ENCODE results near the gene SHISA9. TPM values are rescaled to one million over a fixed set of nuclear protein-coding genes. Genes with fewer than 3 reads are reported as not detected.

The SHISA9 gene
- total and polyA plus RNA-seq, 2 donors (not counting 1 experiment from before 2014, with no cell fraction given) = 0.03 to 0.07 TPM

DNA sequence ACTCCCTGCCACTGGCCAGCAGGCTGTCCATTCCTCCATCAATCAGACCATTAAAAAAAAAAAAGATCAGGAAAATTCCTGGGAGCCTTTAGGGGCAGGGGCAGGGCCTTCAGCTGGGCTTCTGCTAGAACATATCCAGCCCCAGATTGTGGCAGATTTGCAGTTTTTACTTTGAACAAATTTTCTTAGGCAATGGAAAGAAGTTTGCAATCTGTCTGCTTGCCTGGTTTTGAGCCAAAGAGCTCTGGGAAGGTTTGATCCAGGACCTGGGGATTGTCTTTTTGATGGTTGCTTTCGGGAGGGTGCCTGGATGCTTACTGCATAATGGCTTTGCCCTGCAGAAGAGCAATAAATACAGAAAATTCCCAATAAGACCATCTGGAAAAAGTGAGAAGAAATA, 145.9 kb downstream of the SHISA9 start:
- H3K79me2 ChIP-seq (ENCODE audit: control insufficient read depth, insufficient read depth, low read length) = no peaks in the 10 kb centered on the region
- Mint-ChIP-seq H3K27me3 (peaks cover 4% of the 10 kb centered on the region), H3K4me1 (no peaks in the 10 kb centered on the region), H3K4me3 (no peak overlapping the region), H3K9me3 (ENCODE audit: insufficient read depth) (peaks cover 11% of the 10 kb centered on the region), H3K27ac (no peak overlapping the region)
- peaks cover 0 to 7% (median 0%) of the 10 kb centered on the region in 3 donors for H3K9me3 ChIP-seq (ENCODE audit: control extremely low read depth in 1 of 3, control insufficient read depth in 2 of 3, insufficient read depth in 1 of 3, low read length in 2 of 3)
- ChIA-PET CTCF (no interaction called here), POLR2A (no interaction called here)
- no peak overlapping the region for H3K27ac ChIP-seq (ENCODE audit: low read length in 2 of 2)
- no peak overlapping the region for H3K9ac ChIP-seq (ENCODE audit: low read length)
- H3K36me3 ChIP-seq (replicated peaks in 1 of 2; ENCODE audit: control extremely low read depth in 1 of 2, control insufficient read depth in 1 of 2, extremely low read depth in 1 of 2, insufficient read depth in 2 of 2, low read length in 1 of 2) = no peaks in the 10 kb centered on the region
- no peaks in the 10 kb centered on the region for H3K4me1 ChIP-seq (ENCODE audit: control insufficient read depth in 2 of 2, insufficient read depth in 2 of 2, low read length in 2 of 2)
- intact Hi-C loops (cut with micrococcal nuclease) = no loop called here
- no peak overlapping the region for H3K4me3 ChIP-seq (ENCODE audit: control extremely low read depth in 1 of 5, extremely low read depth in 1 of 5, insufficient read depth in 1 of 5, low read depth in 2 of 5, low read length in 4 of 5)
- WGBS (ENCODE audit: insufficient coverage) = no CpG with 5 or more reads among the region's 1 CpG
- H3K27me3 ChIP-seq (replicated peaks in 1 of 4; ENCODE audit: control extremely low read depth in 1 of 4, control insufficient read depth in 3 of 4, insufficient read depth in 4 of 4, low read length in 3 of 4) = no peaks in the 10 kb centered on the region
- no peak for TF ChIP-seq CTCF (IDR thresholded peaks at IDR 0.05)
- TF ChIP-seq EZH2 (IDR thresholded peaks at IDR 0.05; ENCODE audit: borderline replicate concordance, insufficient read depth, low read depth, low read length, poor library complexity, severe bottlenecking) = no peak
- DNase-seq (no peak), ATAC-seq (ENCODE audit: low read depth) (no peak)
- no peak overlapping the region for H2AFZ ChIP-seq (ENCODE audit: insufficient read depth, low read depth, low read length, poor library complexity, severe bottlenecking)
- no peak overlapping the region for H3K4me2 ChIP-seq (replicated peaks; ENCODE audit: low read depth, low read length, poor library complexity, severe bottlenecking)
- no peaks in the 10 kb centered on the region for H4K20me1 ChIP-seq (ENCODE audit: control insufficient read depth, insufficient read depth, low read length, poor library complexity, severe bottlenecking)

GRCh38 chr16:13049688-13050087, 148.3 kb downstream of the SHISA9 start:
- Mint-ChIP-seq H3K27me3 (no peaks in the 10 kb centered on the region), H3K9me3 (ENCODE audit: insufficient read depth) (peaks cover 8% of the 10 kb centered on the region), H3K4me1 (no peaks in the 10 kb centered on the region), H3K4me3 (no peak overlapping the region), H3K27ac (no peak overlapping the region)
- DNase-seq (no peak), ATAC-seq (ENCODE audit: low read depth) (no peak)
- no peak overlapping the region for H3K27ac ChIP-seq (ENCODE audit: low read length in 2 of 2)
- no peaks in the 10 kb centered on the region for H3K36me3 ChIP-seq (replicated peaks in 1 of 2; ENCODE audit: control extremely low read depth in 1 of 2, control insufficient read depth in 1 of 2, extremely low read depth in 1 of 2, insufficient read depth in 2 of 2, low read length in 1 of 2)
- ChIA-PET CTCF (no interaction called here), POLR2A (no interaction called here)
- H3K79me2 ChIP-seq (ENCODE audit: control insufficient read depth, insufficient read depth, low read length) = no peaks in the 10 kb centered on the region
- no peak overlapping the region for H3K9ac ChIP-seq (ENCODE audit: low read length)
- no peak for TF ChIP-seq CTCF (IDR thresholded peaks at IDR 0.05)
- no peak for TF ChIP-seq EZH2 (IDR thresholded peaks at IDR 0.05; ENCODE audit: borderline replicate concordance, insufficient read depth, low read depth, low read length, poor library complexity, severe bottlenecking)
- no peak overlapping the region for H3K4me2 ChIP-seq (replicated peaks; ENCODE audit: low read depth, low read length, poor library complexity, severe bottlenecking)
- no peak overlapping the region for H2AFZ ChIP-seq (ENCODE audit: insufficient read depth, low read depth, low read length, poor library complexity, severe bottlenecking)
- no CpG with 5 or more reads among the region's 3 CpGs for WGBS (ENCODE audit: insufficient coverage)
- no peaks in the 10 kb centered on the region for H3K27me3 ChIP-seq (replicated peaks in 1 of 4; ENCODE audit: control extremely low read depth in 1 of 4, control insufficient read depth in 3 of 4, insufficient read depth in 4 of 4, low read length in 3 of 4)
- H3K9me3 ChIP-seq (ENCODE audit: control extremely low read depth in 1 of 3, control insufficient read depth in 2 of 3, insufficient read depth in 1 of 3, low read length in 2 of 3) = peaks cover 0 to 6% (median 0%) of the 10 kb centered on the region in 3 donors
- intact Hi-C loops (cut with micrococcal nuclease) = no loop called here
- H3K4me3 ChIP-seq (ENCODE audit: control extremely low read depth in 1 of 5, extremely low read depth in 1 of 5, insufficient read depth in 1 of 5, low read depth in 2 of 5, low read length in 4 of 5) = no peak overlapping the region
- no peaks in the 10 kb centered on the region for H3K4me1 ChIP-seq (ENCODE audit: control insufficient read depth in 2 of 2, insufficient read depth in 2 of 2, low read length in 2 of 2)
- H4K20me1 ChIP-seq (ENCODE audit: control insufficient read depth, insufficient read depth, low read length, poor library complexity, severe bottlenecking) = no peaks in the 10 kb centered on the region
